Spleen (tissue), 13 donors: Measurements from ENCODE around the gene IL32. TPM values are rescaled to one million over a fixed set of nuclear protein-coding genes. Genes with fewer than 3 reads are reported as not detected.
A peak's percentile ranks its signal among the peaks of the same experiment; 100 is the strongest.

Source experiments
- DNase-seq: peaks from one replicate; pipeline ENCODE4 v3.0.0-alpha.2; 2020
- H3K27ac ChIP-seq, 8 donors: fragments of 200-600 bp; sonication (generic) in 7 of 8; 1 replicate in 4 of 8; 2 replicates in 4 of 8; pipeline versions ENCODE4 v1.5.0 to v1.8.0; 2016 to 2021; ENCODE audit warnings: inconsistent platforms in 4 of 8, mild to moderate bottlenecking in 4 of 8, moderate library complexity in 1 of 8
- H3K27me3 ChIP-seq, 7 donors: fragments of 200-600 bp; sonication (generic) in 6 of 7; replicated peaks in 1 of 7; 1 replicate in 4 of 7; 2 replicates in 3 of 7; pipeline versions ENCODE4 v1.5.0 to v1.8.0; 2016 to 2021; ENCODE audit warnings: inconsistent platforms in 3 of 7, mild to moderate bottlenecking in 1 of 7
- H3K36me3 ChIP-seq, 6 donors: fragments of 200-600 bp; sonication (generic) in 5 of 6; 1 replicate in 4 of 6; 2 replicates in 2 of 6; pipeline versions ENCODE4 v1.5.0 to v1.8.0; 2016 to 2021; ENCODE audit warnings: inconsistent platforms in 2 of 6
- H3K4me1 ChIP-seq, 6 donors: fragments of 200-600 bp; sonication (generic) in 5 of 6; 1 replicate in 3 of 6; 2 replicates in 3 of 6; pipeline versions ENCODE4 v1.5.0 to v1.8.0; 2016 to 2021; ENCODE audit warnings: inconsistent platforms in 3 of 6
- H3K4me3 ChIP-seq, 8 donors: fragments of 200-600 bp; sonication (generic) in 7 of 8; 1 replicate in 4 of 8; 2 replicates in 4 of 8; pipeline versions ENCODE4 v1.5.0 to v1.8.0; 2016 to 2021; ENCODE audit warnings: inconsistent platforms in 4 of 8, mild to moderate bottlenecking in 4 of 8, moderate library complexity in 2 of 8
- H3K9me3 ChIP-seq, 8 donors: fragments of 200-600 bp; sonication (generic) in 7 of 8; 1 replicate in 4 of 8; 2 replicates in 4 of 8; pipeline versions ENCODE4 v1.5.0 to v1.8.0; 2016 to 2021; ENCODE audit warnings: inconsistent platforms in 4 of 8
- CTCF ChIP-seq, 11 experiments: fragments of 200-600 bp in 7 of 11; fragments of 450-650 bp in 4 of 11; sonication (generic) in 4 of 11; IDR thresholded peaks in 8 of 11; conservative IDR thresholded peaks in 3 of 11; 1 replicate in 7 of 11; 2 replicates in 4 of 11; pipeline versions ENCODE4 v1.4.0 to v1.8.0; 2016 to 2021; ENCODE audit warnings: antibody characterized with exemption in 11 of 11, inconsistent platforms in 4 of 11, mild to moderate bottlenecking in 1 of 11
- POLR2A ChIP-seq, 3 donors: fragments of 450-650 bp; IDR thresholded peaks; one replicate each; pipeline ENCODE4 v1.5.1; 2017; ENCODE audit warnings: antibody characterized with exemption in 3 of 3, mild to moderate bottlenecking in 1 of 3
- POLR2AphosphoS5 ChIP-seq, 3 donors: sonication (generic); formaldehyde crosslinking; IDR thresholded peaks; one replicate each; pipeline ENCODE4 v1.5.1; 2017; ENCODE audit warnings: antibody characterized with exemption in 3 of 3
- WGBS, 5 donors: extraction: QIAGEN DNeasy Blood & Tissue Kit in 3 of 5; methylation state at CpG; one replicate each; pipeline versions ENCODE4 v1.1.5 to v1.1.7; 2013 to 2018; 5-methylcytosine and 5-hydroxymethylcytosine counted together
- intact Hi-C: fragments of 100-400 bp; cut with DNase I; formaldehyde crosslinking; loops from one replicate; pipeline ENCODE4 v1.15.0; 2023; ENCODE audit warnings: low total_unique reads
- long read RNA-seq, 2 donors: transcript quantifications; one replicate each; lab custom pipeline, GENCODE V29; 2026
- polyA plus RNA-seq, 3 donors: library from polyadenylated mRNA; stranded (reverse); fragments of 200-250 nt; gene quantifications; one replicate each; pipeline ENCODE4 v1.2.1, GENCODE V29; 2013
- total RNA-seq, 7 donors: library from RNA; depleted of rRNA in 3 of 7; stranded (reverse); fragments of >200 nt in 3 of 7; fragmentation: NEBNext Ultra II Directional in 4 of 7; extraction: Animal tissue kit (Norgen Biotek cat#: 25700) in 4 of 7; gene quantifications; one replicate each; pipeline versions ENCODE4 v1.1.0 to v1.2.1, GENCODE V29; 2016 to 2021
- donor health status: healthy with polysubstance abuse.
- donor health status: DM: no; HTN: no; CAD: no; lungs with moderate emphysema.
- donor health status: DM: no; HTN: no; CAD: no.
- donor health status: Bipolar disorder and iron deficiency.
- donor health status: healthy.
- donor health status: DM: no; HTN: no; CAD: no.
- donor health status: DM: yes; HTN: yes; CAD: no.

Gene IL32
- total RNA-seq (100 to 1,000 TPM; 171 to 414 (median 309) TPM), polyA plus RNA-seq (100 to 1,000 TPM; 256 to 624 (median 277) TPM)
- long read RNA-seq, donor 1, transcript IL32-206 (7 exons, 920 nt), result minor isoform, 12 of 86 reads
- long read RNA-seq, donor 1, transcript IL32-201 (6 exons, 1,056 nt), result minor isoform, 6 of 86 reads
- long read RNA-seq, donor 1, transcript IL32-202 (7 exons, 1,105 nt), result major isoform, 27 of 86 reads
- long read RNA-seq, donor 1, transcript IL32-211 (7 exons, 1,272 nt), result minor isoform, 18 of 86 reads
- long read RNA-seq, donor 1, partial matches to known transcripts, result 0 of 86 reads
- long read RNA-seq, donor 1, other reads (novel, unspliced or antisense), result 0 of 86 reads
- long read RNA-seq, donor 2, transcript IL32-202 (7 exons, 1,105 nt), result major isoform, 21 of 85 reads
- long read RNA-seq, donor 2, transcript IL32-217 (7 exons, 674 nt), result minor isoform, 7 of 85 reads
- long read RNA-seq, donor 2, transcript IL32-206 (7 exons, 920 nt), result minor isoform, 18 of 85 reads
- long read RNA-seq, donor 2, transcript IL32-211 (7 exons, 1,272 nt), result minor isoform, 16 of 85 reads
- long read RNA-seq, donor 2, partial matches to known transcripts, result 0 of 85 reads
- long read RNA-seq, donor 2, other reads (novel, unspliced or antisense), result 0 of 85 reads

GRCh38 chr16:3065069-3065741 is at the start of gene IL32:
IL32 (plus strand) TSS chr16:3065640; CDS start chr16:3065812, 172 bp downstream.
- peak within 1 kb of the TSS; percentile 79 to 87 (median 84) for H3K27ac ChIP-seq
- peak; percentile 30 to 81 (median 77) for TF ChIP-seq POLR2AphosphoS5 (IDR thresholded peaks at IDR 0.05)
- TF ChIP-seq CTCF (IDR thresholded peaks at IDR 0.05 in 8 of 11, conservative IDR thresholded peaks at IDR 0.05 in 3 of 11), result no peak
- 41 to 60% (median 50%) methylated on average over 13 of the region's 13 CpGs for WGBS, 5 donors
- H3K9me3 ChIP-seq, result no peaks in the 10 kb centered on the region
- peaks cover 0 to 30% (median 2%) of the 10 kb centered on the region in 6 donors for H3K36me3 ChIP-seq
- H3K4me1 ChIP-seq, result peaks cover 8 to 88% (median 42%) of the 10 kb centered on the region in 6 donors
- DNase-seq, result no peak
- peak within 1 kb of the TSS; percentile 41 to 79 (median 58) for H3K4me3 ChIP-seq
- intact Hi-C loops, result no loop called here
- no peaks in the 10 kb centered on the region for H3K27me3 ChIP-seq

GRCh38 chr16:3015865-3016521 is 49.4 kb upstream of the IL32 start:
- Histone ChIP-seq H3K36me3 (no peaks in the 10 kb centered on the region), H3K9me3 (no peaks in the 10 kb centered on the region), H3K27me3 (peaks cover 0 to 79% (median 40%) of the 10 kb centered on the region in 7 donors), H3K4me3 (no peak overlapping the region), H3K4me1 (peaks cover 11 to 47% (median 30%) of the 10 kb centered on the region in 6 donors), H3K27ac (no peak overlapping the region)
- WGBS, 5 donors, result 77 to 92% (median 87%) methylated on average over 7 to 13 of the region's 13 CpGs
- intact Hi-C loops, result no loop called here
- DNase-seq, result no peak
- TF ChIP-seq POLR2AphosphoS5 (IDR thresholded peaks at IDR 0.05) (no peak), CTCF (IDR thresholded peaks at IDR 0.05 in 8 of 11, conservative IDR thresholded peaks at IDR 0.05 in 3 of 11) (no peak), POLR2A (IDR thresholded peaks at IDR 0.05) (no peak)

GRCh38 chr16:3017344-3017743 is 48.1 kb upstream of the IL32 start:
- 60 to 87% (median 77%) methylated on average over 8 to 20 of the region's 20 CpGs for whole genome bisulfite sequencing, 5 donors
- intact Hi-C loops, result no loop called here
- DNase-seq, result no peak
- Histone ChIP-seq H3K4me1 (peaks cover 23 to 55% (median 43%) of the 10 kb centered on the region in 6 donors), H3K36me3 (no peaks in the 10 kb centered on the region), H3K27ac (no peak overlapping the region), H3K9me3 (no peaks in the 10 kb centered on the region), H3K4me3 (no peak overlapping the region), H3K27me3 (peaks cover 0 to 69% (median 32%) of the 10 kb centered on the region in 7 donors)
- TF ChIP-seq POLR2A (IDR thresholded peaks at IDR 0.05) (no peak), CTCF (IDR thresholded peaks at IDR 0.05 in 8 of 11, conservative IDR thresholded peaks at IDR 0.05 in 3 of 11) (no peak), POLR2AphosphoS5 (IDR thresholded peaks at IDR 0.05) (no peak)
